ENCODE data around the gene MGRN1.

The MGRN1 gene

DNA sequence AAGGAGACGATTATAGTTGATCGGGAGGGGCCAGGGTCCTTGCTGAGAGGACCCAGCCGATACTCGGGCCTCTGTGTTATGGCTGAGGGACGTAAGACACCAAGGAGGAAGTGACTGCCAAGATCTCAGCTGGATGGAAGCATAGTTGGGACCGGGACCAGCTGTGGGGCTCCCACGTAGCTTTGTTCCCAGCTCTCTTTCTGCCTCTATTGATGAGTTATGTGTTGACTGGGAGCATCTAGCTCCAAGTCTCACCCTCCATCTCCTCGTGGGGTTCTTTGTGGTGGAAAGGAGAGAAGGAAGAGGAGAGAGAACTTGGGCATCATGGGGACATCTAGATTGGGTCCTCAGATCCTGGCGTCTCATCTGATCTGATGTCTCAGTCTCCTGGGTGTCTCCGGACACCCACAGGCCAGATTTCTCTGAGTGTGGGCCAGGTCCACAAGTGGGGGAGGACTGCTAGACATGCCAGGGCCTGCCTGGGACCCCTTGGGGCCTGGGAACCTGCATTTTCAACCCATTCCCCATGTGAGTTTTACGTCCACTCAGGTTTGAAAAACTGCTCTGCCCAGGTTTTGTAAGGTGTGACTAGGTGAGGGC is 1.0 kb downstream of the MGRN1 start:
- Histone ChIP-seq H3K27me3 (ENCODE audit: insufficient read depth, poor library complexity, severe bottlenecking) (no peaks in the 10 kb centered on the region), H3K27ac (replicated peaks) (peak overlapping the region; percentile 99), H3K4me3 (replicated peaks; ENCODE audit: insufficient read depth, low read length) (peak overlapping the region; percentile 94)
- TF ChIP-seq SPI1 (IDR thresholded peaks at IDR 0.05; ENCODE audit: borderline replicate concordance, low read depth): peak; percentile 82
- no peak for TF ChIP-seq GABPA (IDR thresholded peaks at IDR 0.05; ENCODE audit: low read depth)
- peak in 1 of 2 experiments; percentile 37 for DNase-seq (ENCODE audit: low read depth in 1 of 2, low spot score in 1 of 2)

DNA sequence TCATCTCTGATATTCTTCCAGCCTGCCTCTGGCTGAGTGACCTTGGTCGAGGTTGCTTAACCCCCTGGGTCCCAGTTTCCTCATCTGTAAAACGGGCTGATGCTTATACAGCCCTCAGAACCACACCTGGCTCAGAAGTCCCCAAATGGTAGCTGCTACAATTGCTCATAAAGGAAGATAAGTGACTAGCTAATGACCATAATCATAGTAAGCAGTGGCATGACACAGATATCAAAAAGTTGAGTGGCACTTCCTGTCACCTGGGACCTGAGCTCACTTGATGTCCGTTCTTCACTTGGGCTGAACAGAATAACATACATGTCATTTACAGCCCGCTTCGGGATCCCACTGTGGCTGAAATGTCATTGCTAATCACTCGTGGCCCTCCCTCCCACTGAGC is 1.8 kb downstream of the MGRN1 start:
- Histone ChIP-seq H3K27ac (replicated peaks) (no peak overlapping the region), H3K27me3 (ENCODE audit: insufficient read depth, poor library complexity, severe bottlenecking) (no peaks in the 10 kb centered on the region), H3K4me3 (replicated peaks; ENCODE audit: insufficient read depth, low read length) (peak overlapping the region; percentile 94; the same call in 1 of the 2 replicates)
- TF ChIP-seq SPI1 (IDR thresholded peaks at IDR 0.05; ENCODE audit: borderline replicate concordance, low read depth): no peak
- no peak for TF ChIP-seq POLR2AphosphoS5 (IDR thresholded peaks at IDR 0.05; ENCODE audit: low read depth)
- no peak for DNase-seq (ENCODE audit: low read depth in 1 of 2, low spot score in 1 of 2)

DNA sequence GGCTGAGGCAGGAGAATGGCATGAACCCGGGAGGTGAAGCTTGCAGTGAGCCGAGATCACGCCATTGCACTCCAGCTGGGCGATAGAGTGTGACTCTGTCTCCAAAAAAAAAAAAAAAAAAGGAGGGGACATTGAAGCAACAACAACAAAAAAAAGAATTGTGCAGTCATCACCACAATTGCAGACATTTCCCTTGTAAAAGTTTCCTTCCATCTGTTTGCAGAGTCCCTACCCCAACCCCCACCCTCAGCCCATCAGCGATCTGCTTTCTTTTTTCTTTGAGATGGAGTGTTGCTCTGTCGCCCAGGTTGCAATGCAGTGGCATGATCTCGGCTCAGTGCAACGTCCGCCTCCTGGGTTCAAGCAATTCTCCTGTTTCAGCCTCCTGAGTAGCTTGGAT is 3.7 kb downstream of the MGRN1 start:
- no peaks in the 10 kb centered on the region for H3K27me3 ChIP-seq (ENCODE audit: insufficient read depth, poor library complexity, severe bottlenecking)
- TF ChIP-seq POLR2AphosphoS5 (IDR thresholded peaks at IDR 0.05; ENCODE audit: low read depth) (no peak), SPI1 (IDR thresholded peaks at IDR 0.05; ENCODE audit: borderline replicate concordance, low read depth) (no peak)
- TF ChIP-seq, protein P1, sequence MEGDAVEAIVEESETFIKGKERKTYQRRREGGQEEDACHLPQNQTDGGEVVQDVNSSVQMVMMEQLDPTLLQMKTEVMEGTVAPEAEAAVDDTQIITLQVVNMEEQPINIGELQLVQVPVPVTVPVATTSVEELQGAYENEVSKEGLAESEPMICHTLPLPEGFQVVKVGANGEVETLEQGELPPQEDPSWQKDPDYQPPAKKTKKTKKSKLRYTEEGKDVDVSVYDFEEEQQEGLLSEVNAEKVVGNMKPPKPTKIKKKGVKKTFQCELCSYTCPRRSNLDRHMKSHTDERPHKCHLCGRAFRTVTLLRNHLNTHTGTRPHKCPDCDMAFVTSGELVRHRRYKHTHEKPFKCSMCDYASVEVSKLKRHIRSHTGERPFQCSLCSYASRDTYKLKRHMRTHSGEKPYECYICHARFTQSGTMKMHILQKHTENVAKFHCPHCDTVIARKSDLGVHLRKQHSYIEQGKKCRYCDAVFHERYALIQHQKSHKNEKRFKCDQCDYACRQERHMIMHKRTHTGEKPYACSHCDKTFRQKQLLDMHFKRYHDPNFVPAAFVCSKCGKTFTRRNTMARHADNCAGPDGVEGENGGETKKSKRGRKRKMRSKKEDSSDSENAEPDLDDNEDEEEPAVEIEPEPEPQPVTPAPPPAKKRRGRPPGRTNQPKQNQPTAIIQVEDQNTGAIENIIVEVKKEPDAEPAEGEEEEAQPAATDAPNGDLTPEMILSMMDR (IDR thresholded peaks at IDR 0.05; ENCODE audit: insufficient read depth, low read length): no peak
- no peak for DNase-seq (ENCODE audit: low read depth in 1 of 2, low spot score in 1 of 2)
- H3K27ac ChIP-seq (replicated peaks): no peak overlapping the region
- H3K4me3 ChIP-seq (replicated peaks; ENCODE audit: insufficient read depth, low read length): no peak overlapping the region

DNA sequence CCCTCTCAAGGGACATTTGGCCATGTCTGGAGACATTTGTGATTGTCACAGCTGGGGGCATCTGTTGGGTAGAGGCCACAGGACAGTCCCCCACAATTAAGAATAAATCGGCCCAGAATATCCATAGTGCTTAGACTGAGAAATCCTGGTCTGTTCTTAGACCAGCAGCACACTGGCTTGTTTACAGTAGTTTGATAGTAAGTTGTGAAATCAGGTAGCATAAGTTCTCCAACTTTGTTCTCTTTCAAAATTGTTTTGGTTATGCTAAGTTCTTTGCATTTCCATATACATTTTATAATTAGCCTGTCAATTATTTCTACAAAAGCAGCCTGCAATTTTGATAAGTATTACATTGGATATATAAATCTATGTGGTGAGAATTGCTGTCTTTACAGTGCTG is 6.8 kb downstream of the MGRN1 start:
- no peak for DNase-seq (ENCODE audit: low read depth in 1 of 2, low spot score in 1 of 2)
- H3K4me3 ChIP-seq (replicated peaks; ENCODE audit: insufficient read depth, low read length): no peak overlapping the region
- H3K27me3 ChIP-seq (ENCODE audit: insufficient read depth, poor library complexity, severe bottlenecking): no peaks in the 10 kb centered on the region
- no peak overlapping the region for H3K27ac ChIP-seq (replicated peaks)
- TF ChIP-seq GABPA (IDR thresholded peaks at IDR 0.05; ENCODE audit: low read depth): no peak
- TF ChIP-seq, protein P2, sequence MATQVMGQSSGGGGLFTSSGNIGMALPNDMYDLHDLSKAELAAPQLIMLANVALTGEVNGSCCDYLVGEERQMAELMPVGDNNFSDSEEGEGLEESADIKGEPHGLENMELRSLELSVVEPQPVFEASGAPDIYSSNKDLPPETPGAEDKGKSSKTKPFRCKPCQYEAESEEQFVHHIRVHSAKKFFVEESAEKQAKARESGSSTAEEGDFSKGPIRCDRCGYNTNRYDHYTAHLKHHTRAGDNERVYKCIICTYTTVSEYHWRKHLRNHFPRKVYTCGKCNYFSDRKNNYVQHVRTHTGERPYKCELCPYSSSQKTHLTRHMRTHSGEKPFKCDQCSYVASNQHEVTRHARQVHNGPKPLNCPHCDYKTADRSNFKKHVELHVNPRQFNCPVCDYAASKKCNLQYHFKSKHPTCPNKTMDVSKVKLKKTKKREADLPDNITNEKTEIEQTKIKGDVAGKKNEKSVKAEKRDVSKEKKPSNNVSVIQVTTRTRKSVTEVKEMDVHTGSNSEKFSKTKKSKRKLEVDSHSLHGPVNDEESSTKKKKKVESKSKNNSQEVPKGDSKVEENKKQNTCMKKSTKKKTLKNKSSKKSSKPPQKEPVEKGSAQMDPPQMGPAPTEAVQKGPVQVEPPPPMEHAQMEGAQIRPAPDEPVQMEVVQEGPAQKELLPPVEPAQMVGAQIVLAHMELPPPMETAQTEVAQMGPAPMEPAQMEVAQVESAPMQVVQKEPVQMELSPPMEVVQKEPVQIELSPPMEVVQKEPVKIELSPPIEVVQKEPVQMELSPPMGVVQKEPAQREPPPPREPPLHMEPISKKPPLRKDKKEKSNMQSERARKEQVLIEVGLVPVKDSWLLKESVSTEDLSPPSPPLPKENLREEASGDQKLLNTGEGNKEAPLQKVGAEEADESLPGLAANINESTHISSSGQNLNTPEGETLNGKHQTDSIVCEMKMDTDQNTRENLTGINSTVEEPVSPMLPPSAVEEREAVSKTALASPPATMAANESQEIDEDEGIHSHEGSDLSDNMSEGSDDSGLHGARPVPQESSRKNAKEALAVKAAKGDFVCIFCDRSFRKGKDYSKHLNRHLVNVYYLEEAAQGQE (IDR thresholded peaks at IDR 0.05; ENCODE audit: insufficient replicate concordance, low read depth): no peak
- TF ChIP-seq POLR2AphosphoS5 (IDR thresholded peaks at IDR 0.05; ENCODE audit: low read depth): no peak
- TF ChIP-seq, protein P1 (IDR thresholded peaks at IDR 0.05; ENCODE audit: insufficient read depth, low read length): no peak
- TF ChIP-seq SPI1 (IDR thresholded peaks at IDR 0.05; ENCODE audit: borderline replicate concordance, low read depth): no peak

DNA sequence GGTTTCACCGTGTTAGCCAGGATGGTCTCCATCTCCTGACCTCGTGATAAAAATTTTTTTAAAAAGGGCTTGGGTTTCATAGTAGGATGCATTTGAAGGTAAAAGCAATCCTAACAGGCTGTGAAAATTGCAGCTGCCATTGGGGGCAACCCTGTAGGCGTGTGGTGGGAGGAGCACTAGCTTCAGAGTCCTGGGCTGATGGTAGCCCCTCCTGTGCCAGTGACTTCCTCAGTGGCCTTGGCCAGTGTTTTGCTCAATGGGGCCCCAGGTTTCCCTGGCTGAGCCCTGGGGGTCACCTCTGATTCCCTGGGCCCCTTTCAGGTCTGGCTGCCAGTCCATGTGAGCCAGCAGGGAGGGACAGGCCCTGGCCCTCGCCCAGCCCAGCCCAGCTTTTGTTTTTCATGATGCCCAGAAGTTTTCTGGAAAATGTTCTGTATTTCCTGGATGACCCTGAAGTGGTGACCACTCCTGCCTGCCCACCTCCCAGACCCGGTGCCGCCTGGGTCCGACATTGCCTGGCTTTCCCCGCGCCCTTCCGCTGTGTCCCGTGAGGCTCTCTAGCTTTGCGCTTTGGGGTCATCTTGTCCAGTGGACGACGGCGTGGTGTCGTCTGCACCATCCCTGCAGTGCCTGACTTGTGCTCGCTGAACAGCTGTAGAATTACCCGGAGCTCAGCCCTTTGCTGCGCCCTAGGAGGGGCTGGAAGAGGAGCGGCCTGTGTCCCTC is 9.4 kb downstream of the MGRN1 start:
- Histone ChIP-seq H3K27ac (replicated peaks) (no peak overlapping the region), H3K27me3 (ENCODE audit: insufficient read depth, poor library complexity, severe bottlenecking) (no peaks in the 10 kb centered on the region), H3K4me3 (replicated peaks; ENCODE audit: insufficient read depth, low read length) (no peak overlapping the region)
- no peak for DNase-seq (ENCODE audit: low read depth in 1 of 2, low spot score in 1 of 2)
- TF ChIP-seq POLR2AphosphoS5 (IDR thresholded peaks at IDR 0.05; ENCODE audit: low read depth) (no peak), SPI1 (IDR thresholded peaks at IDR 0.05; ENCODE audit: borderline replicate concordance, low read depth) (no peak), GABPA (IDR thresholded peaks at IDR 0.05; ENCODE audit: low read depth) (no peak)
- TF ChIP-seq, protein P1 (IDR thresholded peaks at IDR 0.05; ENCODE audit: insufficient read depth, low read length): no peak
- TF ChIP-seq, protein P2 (IDR thresholded peaks at IDR 0.05; ENCODE audit: insufficient replicate concordance, low read depth): no peak
